NB4 (cell line): Measurements from ENCODE around the gene NUDT9.
"Not testable (repeated sequence)": the region's sequence is repeated elsewhere in the genome, so short reads cannot be mapped to it uniquely, and the experiment has no call there.

Experiments
- DNase-seq: peaks from one replicate; pipeline ENCODE4 v3.0.0; 2010; ENCODE audit warnings: low read depth
- H3K4me3 ChIP-seq: one replicate; pipeline ENCODE4 v1.5.1; 2011; ENCODE audit warnings: mild to moderate bottlenecking, low read depth, low read length, moderate library complexity
- CTCF ChIP-seq: IDR thresholded peaks from one replicate; pipeline ENCODE4 v1.5.1; 2012; ENCODE audit warnings: low read depth, low read length
- MYC ChIP-seq: IDR thresholded peaks from 2 replicates; pipeline ENCODE4 v1.6.1; 2011; ENCODE audit warnings: low read depth, low read length
- POLR2A ChIP-seq: IDR thresholded peaks from 2 replicates; pipeline ENCODE4 v1.6.1; 2011; ENCODE audit warnings: mild to moderate bottlenecking; ENCODE audit not compliant: insufficient read length; ENCODE audit errors: extremely low read depth
- TF ChIP-seq, protein P1 (sequence below): IDR thresholded peaks from 2 replicates; pipeline ENCODE4 v1.6.1; 2011; ENCODE audit warnings: low read depth, low read length

Gene NUDT9

DNA sequence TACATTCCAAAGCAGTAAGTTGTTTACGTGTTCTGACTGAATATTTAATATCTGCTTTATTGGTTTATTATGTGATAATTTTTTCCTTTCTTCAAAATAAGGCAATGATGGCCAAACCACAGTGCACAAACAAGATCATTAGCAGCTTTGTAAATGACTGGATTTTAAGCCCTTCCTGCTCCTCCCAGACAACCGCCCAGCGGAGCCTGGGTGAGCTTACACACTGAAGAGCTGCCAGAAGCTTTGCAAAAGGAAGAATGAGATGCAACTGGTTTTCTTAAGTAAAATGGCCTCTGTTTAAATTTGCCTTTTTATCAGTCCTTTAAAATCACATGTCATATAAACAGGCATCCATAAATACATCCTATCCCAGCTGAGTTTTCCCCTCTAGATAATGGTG lies 54.6 kb downstream of the NUDT9 start:
- TF ChIP-seq, protein P1, sequence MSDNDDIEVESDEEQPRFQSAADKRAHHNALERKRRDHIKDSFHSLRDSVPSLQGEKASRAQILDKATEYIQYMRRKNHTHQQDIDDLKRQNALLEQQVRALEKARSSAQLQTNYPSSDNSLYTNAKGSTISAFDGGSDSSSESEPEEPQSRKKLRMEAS: no peak
- no peak for TF ChIP-seq CTCF
- no peak for TF ChIP-seq MYC
- no peak for TF ChIP-seq POLR2A
- H3K4me3 ChIP-seq: no peak overlapping the region
- no peak for DNase-seq

DNA sequence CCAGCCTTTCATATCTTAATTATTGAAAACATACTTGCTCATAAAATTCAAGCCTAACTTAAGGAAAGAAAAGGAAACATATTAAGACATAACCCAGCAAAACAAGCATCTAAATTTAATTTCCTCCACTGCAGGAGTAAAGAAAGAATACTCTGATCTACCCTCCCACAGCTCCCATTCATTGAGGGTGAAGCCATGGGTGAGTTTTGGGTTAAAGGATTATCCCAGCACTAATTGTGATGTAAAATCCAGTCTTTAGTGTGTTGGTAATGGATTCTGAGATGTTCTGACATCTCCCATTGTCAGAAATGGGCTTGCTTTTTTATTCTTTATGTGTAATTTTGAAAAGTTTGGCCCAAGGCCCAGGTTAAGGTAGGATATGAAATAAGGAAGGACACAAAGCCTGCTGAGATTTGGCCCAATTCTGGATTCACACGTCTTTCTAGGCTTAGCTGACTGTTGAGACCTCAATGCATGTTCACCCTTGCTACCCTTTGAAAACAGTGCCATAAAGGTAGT lies 56.4 kb downstream of the NUDT9 start:
- TF ChIP-seq CTCF (no peak), MYC (no peak), POLR2A (no peak)
- TF ChIP-seq, protein P1: no peak
- no peak for DNase-seq
- no peak overlapping the region for H3K4me3 ChIP-seq

DNA sequence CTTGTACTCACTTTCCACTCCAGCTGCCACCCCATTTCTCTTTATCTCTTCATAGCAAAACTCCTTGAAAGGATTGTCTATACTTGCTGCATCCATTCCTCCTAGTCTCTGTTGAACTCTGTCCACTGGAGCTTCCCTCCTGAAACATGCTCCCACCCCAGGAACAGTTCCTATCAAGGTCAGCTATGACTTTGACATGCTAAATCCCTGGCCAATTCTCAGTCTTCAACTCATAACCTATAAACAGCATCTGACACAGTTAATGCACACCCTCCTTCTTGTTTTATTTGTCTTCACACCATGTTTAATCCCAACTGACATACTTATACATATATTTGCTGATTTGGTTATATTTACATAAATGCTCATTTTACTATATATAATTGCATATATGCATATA lies 59.0 kb downstream of the NUDT9 start:
- TF ChIP-seq CTCF (no peak), MYC (no peak), POLR2A (no peak)
- TF ChIP-seq, protein P1: no peak
- no peak for DNase-seq
- no peak overlapping the region for H3K4me3 ChIP-seq

- H3K4me3 ChIP-seq, DNase-seq: not testable (repeated sequence)
These were observed 60.9 kb downstream of the NUDT9 start for GRCh38 chr4:87483247-87483646.

DNA sequence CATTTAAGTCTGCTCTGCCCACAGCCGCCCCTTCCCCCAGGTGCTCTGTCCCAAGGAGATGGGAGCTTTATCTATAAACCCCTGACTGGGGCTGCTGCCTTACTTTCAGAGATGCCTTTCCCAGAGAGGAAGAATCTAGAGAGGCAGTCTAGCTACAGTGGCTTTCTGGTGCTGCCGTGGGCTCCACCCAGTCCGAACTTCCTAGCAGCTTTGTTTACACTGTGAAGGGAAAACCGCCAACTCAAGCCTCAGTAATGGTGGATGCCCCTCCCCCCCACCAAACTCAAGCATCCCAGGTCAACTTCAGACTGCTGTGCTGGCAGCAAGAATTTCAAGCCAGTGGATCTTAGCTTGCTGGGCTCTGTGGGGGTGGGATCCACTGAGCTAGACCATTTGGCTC lies 66.3 kb downstream of the NUDT9 start:
- DNase-seq, H3K4me3 ChIP-seq: not testable (repeated sequence)

DNA sequence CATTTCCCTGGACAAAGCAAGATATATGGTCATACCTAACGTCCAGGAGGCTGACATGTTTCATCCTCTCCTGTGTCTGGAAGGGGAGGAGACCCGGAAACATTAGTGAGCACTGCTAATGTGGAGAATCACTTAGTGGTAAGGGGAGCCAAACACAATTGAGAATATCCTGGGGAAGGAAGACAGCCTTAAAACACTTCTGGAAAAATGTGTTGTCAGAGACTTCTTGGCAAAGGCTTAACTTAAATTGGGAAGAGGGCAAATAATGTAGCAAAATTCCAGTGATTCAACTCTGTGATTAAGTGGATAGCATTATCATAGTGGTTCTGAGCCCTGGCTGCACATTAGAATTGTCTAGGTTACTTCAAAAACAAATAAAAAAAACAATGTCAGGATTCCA lies 67.3 kb downstream of the NUDT9 start:
- DNase-seq: no peak
- no peak overlapping the region for H3K4me3 ChIP-seq
- TF ChIP-seq MYC (no peak), CTCF (no peak), POLR2A (no peak)
- TF ChIP-seq, protein P1: no peak

DNA sequence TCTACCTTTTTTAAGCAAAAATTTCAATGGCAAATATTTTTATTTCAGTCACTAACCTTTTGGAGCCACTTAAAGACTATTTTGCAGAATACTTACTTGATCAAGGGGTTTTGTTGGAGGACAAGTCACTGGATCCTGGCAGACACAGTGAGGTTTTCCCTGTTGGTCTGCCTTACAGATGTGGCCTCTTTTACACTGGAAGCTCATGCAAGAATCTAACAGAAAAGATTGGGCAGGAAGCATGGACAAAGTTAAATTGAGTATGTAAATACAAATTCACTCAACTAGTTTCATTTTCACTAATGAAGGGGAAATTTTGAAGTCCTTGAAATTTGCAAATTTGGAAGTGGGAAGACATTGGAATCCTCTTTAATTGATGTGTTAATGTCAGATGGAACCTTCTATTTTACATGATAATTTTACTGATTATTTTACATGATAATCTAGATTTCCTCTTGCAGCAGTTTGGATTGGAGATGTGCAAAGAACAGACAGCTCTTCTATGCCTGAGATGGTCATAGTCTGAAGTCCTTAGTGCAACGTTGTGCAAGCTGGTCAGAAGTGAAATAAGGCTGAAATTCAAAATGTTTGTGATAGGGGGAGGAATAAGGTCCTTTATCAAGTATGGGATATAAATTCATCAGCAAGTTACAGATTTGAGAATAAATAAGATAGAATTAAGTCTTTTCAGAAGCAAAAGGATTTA lies 68.4 kb downstream of the NUDT9 start:
- no peak overlapping the region for H3K4me3 ChIP-seq
- DNase-seq: no peak
- TF ChIP-seq CTCF: no peak
